Measurements from ENCODE around the gene CNIH2. TPM values are rescaled to one million over a fixed set of nuclear protein-coding genes. Genes with fewer than 3 reads are reported as not detected.

CNIH2 gene
- total RNA-seq, 1 experiment from 2014 or later = 1.3 TPM

GRCh38 chr11:66237867-66238266 is 40.1 kb upstream of the CNIH2 start:
- ChIA-PET POLR2A (no interaction called here), CTCF (interaction anchor here (1.4 kb wide), 1 partner anchor 16 kb away, joined by 8 read pairs; no protein-coding TSS in a partner anchor), RAD21 (ENCODE audit: low non-redundant PET in 1 of 2, low total read pairs in 2 of 2, uncharacterized antibody in 2 of 2, unreplicated experiment in 2 of 2) (no interaction called here)
- no peaks in the 10 kb centered on the region for H3K9me3 ChIP-seq (ENCODE audit: control insufficient read depth in 1 of 2, insufficient read depth in 1 of 2, low read depth in 1 of 2, low read length in 2 of 2)
- no peak overlapping the region for H3K4me3 ChIP-seq (replicated peaks in 1 of 2; ENCODE audit: low read depth in 1 of 2, low read length in 2 of 2)
- no peaks in the 10 kb centered on the region for H4K20me1 ChIP-seq (ENCODE audit: insufficient read depth)
- DNase-seq (ENCODE audit: low read depth, low spot score) (no peak), ATAC-seq (peak; percentile 58; the same call in 1 of the 2 replicates)
- H3K36me3 ChIP-seq (ENCODE audit: control insufficient read depth in 1 of 2, insufficient read depth in 2 of 2, low read length in 2 of 2) = peaks cover 4 to 11% of the 10 kb centered on the region in 2 experiments; a peak in 2 of 4 replicates
- TF ChIP-seq, protein P1, sequence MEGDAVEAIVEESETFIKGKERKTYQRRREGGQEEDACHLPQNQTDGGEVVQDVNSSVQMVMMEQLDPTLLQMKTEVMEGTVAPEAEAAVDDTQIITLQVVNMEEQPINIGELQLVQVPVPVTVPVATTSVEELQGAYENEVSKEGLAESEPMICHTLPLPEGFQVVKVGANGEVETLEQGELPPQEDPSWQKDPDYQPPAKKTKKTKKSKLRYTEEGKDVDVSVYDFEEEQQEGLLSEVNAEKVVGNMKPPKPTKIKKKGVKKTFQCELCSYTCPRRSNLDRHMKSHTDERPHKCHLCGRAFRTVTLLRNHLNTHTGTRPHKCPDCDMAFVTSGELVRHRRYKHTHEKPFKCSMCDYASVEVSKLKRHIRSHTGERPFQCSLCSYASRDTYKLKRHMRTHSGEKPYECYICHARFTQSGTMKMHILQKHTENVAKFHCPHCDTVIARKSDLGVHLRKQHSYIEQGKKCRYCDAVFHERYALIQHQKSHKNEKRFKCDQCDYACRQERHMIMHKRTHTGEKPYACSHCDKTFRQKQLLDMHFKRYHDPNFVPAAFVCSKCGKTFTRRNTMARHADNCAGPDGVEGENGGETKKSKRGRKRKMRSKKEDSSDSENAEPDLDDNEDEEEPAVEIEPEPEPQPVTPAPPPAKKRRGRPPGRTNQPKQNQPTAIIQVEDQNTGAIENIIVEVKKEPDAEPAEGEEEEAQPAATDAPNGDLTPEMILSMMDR (IDR thresholded peaks at IDR 0.05 in 2 of 3, conservative IDR thresholded peaks at IDR 0.05 in 1 of 3; ENCODE audit: borderline replicate concordance in 1 of 3, insufficient read depth in 1 of 3, low read depth in 2 of 3, low read length in 2 of 3) = 0 out of 6 replicates have a peak, but pooled peaks of 1 of the 3 experiments have one; percentile 1
- TF ChIP-seq REST (IDR thresholded peaks at IDR 0.05; ENCODE audit: low read depth) = no peak
- TF ChIP-seq, protein P2, sequence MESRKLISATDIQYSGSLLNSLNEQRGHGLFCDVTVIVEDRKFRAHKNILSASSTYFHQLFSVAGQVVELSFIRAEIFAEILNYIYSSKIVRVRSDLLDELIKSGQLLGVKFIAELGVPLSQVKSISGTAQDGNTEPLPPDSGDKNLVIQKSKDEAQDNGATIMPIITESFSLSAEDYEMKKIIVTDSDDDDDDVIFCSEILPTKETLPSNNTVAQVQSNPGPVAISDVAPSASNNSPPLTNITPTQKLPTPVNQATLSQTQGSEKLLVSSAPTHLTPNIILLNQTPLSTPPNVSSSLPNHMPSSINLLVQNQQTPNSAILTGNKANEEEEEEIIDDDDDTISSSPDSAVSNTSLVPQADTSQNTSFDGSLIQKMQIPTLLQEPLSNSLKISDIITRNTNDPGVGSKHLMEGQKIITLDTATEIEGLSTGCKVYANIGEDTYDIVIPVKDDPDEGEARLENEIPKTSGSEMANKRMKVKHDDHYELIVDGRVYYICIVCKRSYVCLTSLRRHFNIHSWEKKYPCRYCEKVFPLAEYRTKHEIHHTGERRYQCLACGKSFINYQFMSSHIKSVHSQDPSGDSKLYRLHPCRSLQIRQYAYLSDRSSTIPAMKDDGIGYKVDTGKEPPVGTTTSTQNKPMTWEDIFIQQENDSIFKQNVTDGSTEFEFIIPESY (IDR thresholded peaks at IDR 0.05; ENCODE audit: extremely low read depth, insufficient replicate concordance, low read length) = no peak
- no peak for TF ChIP-seq SP1 (IDR thresholded peaks at IDR 0.05; ENCODE audit: low read depth)
- no peak for TF ChIP-seq RAD21 (IDR thresholded peaks at IDR 0.05; ENCODE audit: low read depth)
- TF ChIP-seq, protein P3, sequence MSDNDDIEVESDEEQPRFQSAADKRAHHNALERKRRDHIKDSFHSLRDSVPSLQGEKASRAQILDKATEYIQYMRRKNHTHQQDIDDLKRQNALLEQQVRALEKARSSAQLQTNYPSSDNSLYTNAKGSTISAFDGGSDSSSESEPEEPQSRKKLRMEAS (IDR thresholded peaks at IDR 0.05) = no peak
- H3K79me2 ChIP-seq (ENCODE audit: insufficient read depth, low read length) = no peaks in the 10 kb centered on the region
- no TSS peak for BruUV-seq (replicated peaks)
- H3K27ac ChIP-seq (ENCODE audit: low read depth, low read length) = no peak overlapping the region
- no peaks in the 10 kb centered on the region for H3K27me3 ChIP-seq (ENCODE audit: insufficient read depth, low read length)
- H2AFZ ChIP-seq (ENCODE audit: low read depth, low read length, poor library complexity, severe bottlenecking) = no peak overlapping the region
- H3K9ac ChIP-seq (ENCODE audit: low read length) = no peak overlapping the region
- H3K9me2 ChIP-seq (ENCODE audit: insufficient read depth) = no peaks in the 10 kb centered on the region
- no peaks in the 10 kb centered on the region for H3K4me1 ChIP-seq (ENCODE audit: control insufficient read depth in 1 of 2, insufficient read depth in 2 of 2, low read length in 2 of 2)
- intact Hi-C loops (cut with micrococcal nuclease) = no loop called here
- no peak overlapping the region for H3K4me2 ChIP-seq (ENCODE audit: low read length)

Data from HCT116 (cell line).